ENCODE results near the gene KCNK10.

KCNK10 gene

GRCh38 chr14:88154926-88155325 lies 168.1 kb downstream of the KCNK10 start:
- TF ChIP-seq CTCF (IDR thresholded peaks at IDR 0.05; ENCODE audit: insufficient read depth, low read length, missing control alignments): no peak
- CTCF ChIA-PET: no interaction called here
- no peak for DNase-seq (ENCODE audit: low read depth, low spot score)
- POLR2A ChIA-PET: no interaction called here
- H3K4me3 ChIP-seq (ENCODE audit: low read depth, low read length): no peak overlapping the region

- DNase-seq (ENCODE audit: low read depth, low spot score): no peak
- no peak for TF ChIP-seq CTCF (IDR thresholded peaks at IDR 0.05; ENCODE audit: insufficient read depth, low read length, missing control alignments)
- H3K4me3 ChIP-seq (ENCODE audit: low read depth, low read length): no peak overlapping the region
- CTCF ChIA-PET: no interaction called here
- POLR2A ChIA-PET: no interaction called here
Observed at GRCh38 chr14:88154321-88154720, 168.7 kb downstream of the KCNK10 start.

DNA sequence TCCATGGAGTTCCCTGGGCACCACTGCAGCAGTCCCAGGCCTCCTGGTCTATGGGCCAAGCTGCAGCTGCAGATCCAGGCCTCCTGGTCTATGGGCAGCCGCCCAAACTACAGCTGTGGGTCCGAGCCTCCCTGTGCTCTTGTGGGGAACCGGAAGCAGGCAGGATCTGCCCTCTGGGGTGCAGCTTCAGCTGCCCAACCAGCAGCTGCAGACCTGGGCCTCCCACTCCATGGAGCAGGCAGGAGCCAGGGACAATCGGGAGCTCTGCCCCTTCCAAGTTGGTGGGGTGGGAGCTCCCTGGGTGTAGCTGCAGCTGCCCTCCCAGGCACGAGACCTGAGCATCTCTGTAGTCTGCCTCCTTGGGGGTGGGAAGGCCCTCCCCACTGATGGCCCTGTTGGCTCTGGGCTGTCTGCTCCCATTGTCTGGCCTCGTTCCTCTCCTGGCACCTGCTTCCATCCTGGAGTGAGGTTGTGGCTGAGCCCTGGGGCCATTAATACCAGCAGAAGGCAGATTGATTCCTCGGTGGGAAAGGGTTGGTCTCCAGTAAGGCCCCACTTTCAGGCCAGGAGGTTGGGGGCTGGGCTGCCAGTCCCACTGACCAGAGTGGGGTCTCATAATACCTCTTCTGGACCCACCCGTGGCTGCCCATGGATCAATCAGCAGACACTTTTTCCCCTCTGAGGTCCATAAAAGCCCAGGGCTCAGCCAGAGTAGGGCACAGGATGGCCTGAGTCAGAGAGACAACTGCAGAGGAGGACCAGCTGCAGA lies 176.0 kb downstream of the KCNK10 start:
- no peak for DNase-seq (ENCODE audit: low read depth, low spot score)
- no peak overlapping the region for H3K4me3 ChIP-seq (ENCODE audit: low read depth, low read length)
- CTCF ChIA-PET: no interaction called here
- TF ChIP-seq CTCF (IDR thresholded peaks at IDR 0.05; ENCODE audit: insufficient read depth, low read length, missing control alignments): no peak
- POLR2A ChIA-PET: no interaction called here

DNA sequence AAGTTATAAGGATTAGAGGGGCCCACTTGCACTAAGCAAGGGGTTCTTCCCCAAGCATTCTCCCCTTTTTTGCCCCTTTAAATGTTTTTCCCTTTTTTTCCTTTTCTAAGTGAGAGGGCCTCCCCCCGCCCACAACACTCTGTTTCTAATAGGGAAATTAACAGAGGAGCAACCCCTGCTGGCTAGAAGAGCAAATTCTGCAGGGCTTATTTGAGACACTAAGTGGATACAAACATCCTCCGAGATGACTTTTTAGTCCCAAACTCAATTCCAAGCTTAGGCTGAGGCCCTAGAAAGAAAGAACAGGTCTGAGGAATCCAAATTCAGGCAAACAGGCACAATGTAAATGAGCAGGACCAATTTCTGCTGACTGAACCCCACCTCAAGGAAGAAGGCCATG lies 179.3 kb downstream of the KCNK10 start:
- POLR2A ChIA-PET: no interaction called here
- no peak for TF ChIP-seq CTCF (IDR thresholded peaks at IDR 0.05; ENCODE audit: insufficient read depth, low read length, missing control alignments)
- CTCF ChIA-PET: no interaction called here
- H3K4me3 ChIP-seq (ENCODE audit: low read depth, low read length): no peak overlapping the region
- no peak for DNase-seq (ENCODE audit: low read depth, low spot score)

- no peak for DNase-seq (ENCODE audit: low read depth, low spot score)
- H3K4me3 ChIP-seq (ENCODE audit: low read depth, low read length): no peak overlapping the region
- no peak for TF ChIP-seq CTCF (IDR thresholded peaks at IDR 0.05; ENCODE audit: insufficient read depth, low read length, missing control alignments)
- ChIA-PET CTCF (no interaction called here), POLR2A (no interaction called here)
Observed at GRCh38 chr14:88142997-88143396, 180.1 kb downstream of the KCNK10 start.

GRCh38 chr14:88140874-88141273 lies 182.2 kb downstream of the KCNK10 start:
- no peak for DNase-seq (ENCODE audit: low read depth, low spot score)
- no peak overlapping the region for H3K4me3 ChIP-seq (ENCODE audit: low read depth, low read length)
- CTCF ChIA-PET: no interaction called here
- no peak for TF ChIP-seq CTCF (IDR thresholded peaks at IDR 0.05; ENCODE audit: insufficient read depth, low read length, missing control alignments)
- POLR2A ChIA-PET: no interaction called here
